ENCODE measurements around the gene NUAK1. TPM values are rescaled to one million over a fixed set of nuclear protein-coding genes. Genes with fewer than 3 reads are reported as not detected.

NUAK1 gene
- polyA plus RNA-seq, 1 donor from 2014 or later: 8.3 TPM

- H3K27ac ChIP-seq (ENCODE audit: low read length): no peak overlapping the region
Observed at GRCh38 chr12:106118381-106119130, 20.2 kb downstream of the NUAK1 start.

GRCh38 chr12:106115440-106115839 lies 23.3 kb downstream of the NUAK1 start:
- H3K4me2 ChIP-seq (ENCODE audit: low read length): no peak overlapping the region
- no peaks in the 10 kb centered on the region for H3K27me3 ChIP-seq (ENCODE audit: insufficient read depth, low read depth, low read length)
- H3K36me3 ChIP-seq (ENCODE audit: insufficient read depth, low read length): no peaks in the 10 kb centered on the region
- H3K9ac ChIP-seq (ENCODE audit: low read length): no peak overlapping the region
- H3K4me3 ChIP-seq (ENCODE audit: low read length): peak overlapping the region; percentile 42
- H3F3A ChIP-seq (ENCODE audit: insufficient read depth, low read length, poor library complexity, severe bottlenecking): no peaks in the 10 kb centered on the region
- no peaks in the 10 kb centered on the region for H4K20me1 ChIP-seq (ENCODE audit: insufficient read depth)
- H3K79me2 ChIP-seq (replicated peaks; ENCODE audit: insufficient read depth, low read length): peaks cover 28% of the 10 kb centered on the region
- no peaks in the 10 kb centered on the region for H3K9me3 ChIP-seq (ENCODE audit: low read length)
- H3K27ac ChIP-seq (ENCODE audit: low read length): no peak overlapping the region
- H3K9me2 ChIP-seq (ENCODE audit: insufficient read depth, low read length): no peaks in the 10 kb centered on the region
- H2AFZ ChIP-seq (ENCODE audit: low read depth, low read length): no peak overlapping the region
- TF ChIP-seq MXI1 (conservative IDR thresholded peaks at IDR 0.05; ENCODE audit: poor library complexity, severe bottlenecking): no peak
- TF ChIP-seq REST (IDR thresholded peaks at IDR 0.05; ENCODE audit: borderline replicate concordance): no peak
- no peak for TF ChIP-seq RAD21 (conservative IDR thresholded peaks at IDR 0.05)
- TF ChIP-seq POLR2AphosphoS5 (IDR thresholded peaks at IDR 0.05): no peak
- no peak for TF ChIP-seq TAF1 (IDR thresholded peaks at IDR 0.05; ENCODE audit: low read depth)
- TF ChIP-seq, protein P1, sequence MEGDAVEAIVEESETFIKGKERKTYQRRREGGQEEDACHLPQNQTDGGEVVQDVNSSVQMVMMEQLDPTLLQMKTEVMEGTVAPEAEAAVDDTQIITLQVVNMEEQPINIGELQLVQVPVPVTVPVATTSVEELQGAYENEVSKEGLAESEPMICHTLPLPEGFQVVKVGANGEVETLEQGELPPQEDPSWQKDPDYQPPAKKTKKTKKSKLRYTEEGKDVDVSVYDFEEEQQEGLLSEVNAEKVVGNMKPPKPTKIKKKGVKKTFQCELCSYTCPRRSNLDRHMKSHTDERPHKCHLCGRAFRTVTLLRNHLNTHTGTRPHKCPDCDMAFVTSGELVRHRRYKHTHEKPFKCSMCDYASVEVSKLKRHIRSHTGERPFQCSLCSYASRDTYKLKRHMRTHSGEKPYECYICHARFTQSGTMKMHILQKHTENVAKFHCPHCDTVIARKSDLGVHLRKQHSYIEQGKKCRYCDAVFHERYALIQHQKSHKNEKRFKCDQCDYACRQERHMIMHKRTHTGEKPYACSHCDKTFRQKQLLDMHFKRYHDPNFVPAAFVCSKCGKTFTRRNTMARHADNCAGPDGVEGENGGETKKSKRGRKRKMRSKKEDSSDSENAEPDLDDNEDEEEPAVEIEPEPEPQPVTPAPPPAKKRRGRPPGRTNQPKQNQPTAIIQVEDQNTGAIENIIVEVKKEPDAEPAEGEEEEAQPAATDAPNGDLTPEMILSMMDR (IDR thresholded peaks at IDR 0.05; ENCODE audit: poor library complexity, severe bottlenecking): no peak
- TF ChIP-seq SMC3 (conservative IDR thresholded peaks at IDR 0.05; ENCODE audit: poor library complexity): no peak

More at GRCh38 chr12:106118381-106119130, 20.2 kb downstream of the NUAK1 start:
- Histone ChIP-seq H3K27me3 (ENCODE audit: insufficient read depth, low read depth, low read length) (no peaks in the 10 kb centered on the region), H3K9me3 (ENCODE audit: low read length) (no peaks in the 10 kb centered on the region), H3F3A (ENCODE audit: insufficient read depth, low read length, poor library complexity, severe bottlenecking) (no peaks in the 10 kb centered on the region), H3K4me3 (ENCODE audit: low read length) (no peak overlapping the region), H3K79me2 (replicated peaks; ENCODE audit: insufficient read depth, low read length) (peaks cover 13% of the 10 kb centered on the region), H3K9me2 (ENCODE audit: insufficient read depth, low read length) (no peaks in the 10 kb centered on the region), H3K9ac (ENCODE audit: low read length) (no peak overlapping the region), H3K36me3 (ENCODE audit: insufficient read depth, low read length) (no peaks in the 10 kb centered on the region), H2AFZ (ENCODE audit: low read depth, low read length) (no peak overlapping the region), H4K20me1 (ENCODE audit: insufficient read depth) (no peaks in the 10 kb centered on the region), H3K4me2 (ENCODE audit: low read length) (no peak overlapping the region)
- TF ChIP-seq MXI1 (conservative IDR thresholded peaks at IDR 0.05; ENCODE audit: poor library complexity, severe bottlenecking) (no peak), TAF1 (IDR thresholded peaks at IDR 0.05; ENCODE audit: low read depth) (no peak), POLR2AphosphoS5 (IDR thresholded peaks at IDR 0.05) (no peak), REST (IDR thresholded peaks at IDR 0.05; ENCODE audit: borderline replicate concordance) (no peak), SMC3 (conservative IDR thresholded peaks at IDR 0.05; ENCODE audit: poor library complexity) (no peak), RAD21 (conservative IDR thresholded peaks at IDR 0.05) (no peak), EP300 (conservative IDR thresholded peaks at IDR 0.05; ENCODE audit: poor library complexity, severe bottlenecking) (no peak), EZH2 (IDR thresholded peaks at IDR 0.05; ENCODE audit: borderline replicate concordance, insufficient read depth, low read length, poor library complexity, severe bottlenecking) (no peak)
- TF ChIP-seq, protein P1 (IDR thresholded peaks at IDR 0.05; ENCODE audit: poor library complexity, severe bottlenecking): no peak
